ENCODE measurements around the gene MPZ. TPM values are rescaled to one million over a fixed set of nuclear protein-coding genes. Genes with fewer than 3 reads are reported as not detected.

MPZ gene
- 50.2 and 51.3 TPM in 2 replicates for total RNA-seq
- long read RNA-seq = 0 reads

DNA sequence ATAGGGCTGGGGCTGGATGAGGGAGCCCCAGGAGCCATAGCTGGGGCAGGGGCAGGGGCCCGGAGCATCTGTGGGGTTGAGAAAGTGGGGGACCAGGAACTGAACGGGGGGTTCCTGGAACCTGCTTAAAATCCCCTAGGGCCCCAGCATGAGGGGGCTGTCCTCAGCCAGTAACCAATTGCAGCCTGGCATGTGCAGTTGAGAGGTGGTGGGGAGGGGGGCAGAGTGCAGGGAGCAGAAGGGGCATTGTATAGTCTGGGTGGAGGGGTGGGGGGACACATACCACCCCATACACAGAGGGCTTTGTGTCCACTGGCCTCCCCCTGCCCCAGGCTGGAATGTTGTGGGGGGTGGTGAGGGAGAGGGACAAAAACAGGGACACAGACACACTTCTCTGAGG, at the start of gene MPZ:
TSS of gene MPZ (minus strand) at position 101 of the 400 bp plus-strand sequence. CDS start at position 38, 63 bp downstream.
- peak; percentile 5 for DNase-seq (ENCODE audit: low read depth, low spot score)
- Mint-ChIP-seq H3K27me3 (ENCODE audit: low read depth) (no peaks in the 10 kb centered on the region), H3K9me3 (peaks cover 3% of the 10 kb centered on the region), H3K4me1 (peaks cover 76% of the 10 kb centered on the region), H3K4me3 (peak within 1 kb of the TSS; percentile 58), H3K27ac (ENCODE audit: unreplicated experiment) (peak within 1 kb of the TSS; percentile 54), H3K36me3 (ENCODE audit: low read depth) (peaks cover 3% of the 10 kb centered on the region)
- TF ChIP-seq CTCF (conservative IDR thresholded peaks at IDR 0.05) = no peak

- peaks cover 23% of the 10 kb centered on the region for H3K4me1 Mint-ChIP-seq
Measured at GRCh38 chr1:161359291-161359690, 49.5 kb upstream of the MPZ start.

DNA sequence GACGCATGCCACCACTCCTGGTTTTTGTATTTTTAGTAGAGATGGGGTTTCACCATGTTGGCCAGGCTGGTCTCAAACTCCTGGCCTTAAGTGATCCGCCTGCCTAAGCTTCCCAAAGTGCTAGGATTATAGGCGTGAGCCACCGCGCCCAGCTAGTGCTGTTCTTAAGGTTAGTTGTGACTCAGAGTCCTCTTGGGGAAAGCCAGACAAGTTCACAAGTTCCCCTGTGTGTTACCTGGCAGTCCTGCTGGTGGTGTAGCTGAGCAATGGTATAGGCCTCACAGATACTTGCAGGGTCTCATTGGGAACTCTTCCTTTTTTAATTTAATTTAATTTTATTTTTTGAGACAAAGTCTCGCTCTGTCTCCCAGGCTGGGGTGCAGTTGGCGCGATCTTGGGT, 47.3 kb upstream of the MPZ start:
- no peak for TF ChIP-seq CTCF (conservative IDR thresholded peaks at IDR 0.05)
- peaks cover 13% of the 10 kb centered on the region for H3K4me1 Mint-ChIP-seq
- no peaks in the 10 kb centered on the region for H3K9me3 Mint-ChIP-seq
- peaks cover 6% of the 10 kb centered on the region for H3K36me3 Mint-ChIP-seq (ENCODE audit: low read depth)
- no peaks in the 10 kb centered on the region for H3K27me3 Mint-ChIP-seq (ENCODE audit: low read depth)
- DNase-seq (ENCODE audit: low read depth, low spot score) = no peak
- no peak overlapping the region for H3K4me3 Mint-ChIP-seq
- H3K27ac Mint-ChIP-seq (ENCODE audit: unreplicated experiment) = no peak overlapping the region

More at GRCh38 chr1:161359291-161359690, 49.5 kb upstream of the MPZ start:
- Mint-ChIP-seq H3K36me3 (ENCODE audit: low read depth) (peaks cover 12% of the 10 kb centered on the region), H3K27me3 (ENCODE audit: low read depth) (no peaks in the 10 kb centered on the region), H3K4me3 (no peak overlapping the region), H3K27ac (ENCODE audit: unreplicated experiment) (no peak overlapping the region), H3K9me3 (no peaks in the 10 kb centered on the region)
- DNase-seq (ENCODE audit: low read depth, low spot score) = no peak
- no peak for TF ChIP-seq CTCF (conservative IDR thresholded peaks at IDR 0.05)

DNA sequence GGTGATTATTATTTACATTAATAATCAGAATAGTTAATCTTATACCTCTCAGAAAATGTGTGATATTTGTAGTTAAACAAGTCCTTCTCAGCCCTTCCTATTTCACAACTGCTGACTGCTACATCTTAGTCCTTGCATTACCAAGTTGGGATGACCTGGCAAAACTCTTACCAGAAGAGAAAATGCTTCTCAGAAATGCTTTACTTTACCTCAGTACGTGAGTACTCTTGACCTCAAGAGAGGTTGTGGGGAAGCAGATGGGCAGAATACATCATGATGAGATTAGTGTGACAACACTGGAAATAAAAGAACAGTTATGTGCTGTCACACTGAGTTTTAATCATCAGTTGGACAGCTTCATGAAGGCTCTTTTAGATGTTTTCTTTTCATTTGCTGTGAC, 41.7 kb upstream of the MPZ start:
- TF ChIP-seq CTCF (conservative IDR thresholded peaks at IDR 0.05) = no peak
- Mint-ChIP-seq H3K36me3 (ENCODE audit: low read depth) (peaks cover 2% of the 10 kb centered on the region), H3K4me3 (no peak overlapping the region), H3K27me3 (ENCODE audit: low read depth) (no peaks in the 10 kb centered on the region), H3K4me1 (no peaks in the 10 kb centered on the region), H3K9me3 (no peaks in the 10 kb centered on the region), H3K27ac (ENCODE audit: unreplicated experiment) (no peak overlapping the region)
- no peak for DNase-seq (ENCODE audit: low read depth, low spot score)

DNA sequence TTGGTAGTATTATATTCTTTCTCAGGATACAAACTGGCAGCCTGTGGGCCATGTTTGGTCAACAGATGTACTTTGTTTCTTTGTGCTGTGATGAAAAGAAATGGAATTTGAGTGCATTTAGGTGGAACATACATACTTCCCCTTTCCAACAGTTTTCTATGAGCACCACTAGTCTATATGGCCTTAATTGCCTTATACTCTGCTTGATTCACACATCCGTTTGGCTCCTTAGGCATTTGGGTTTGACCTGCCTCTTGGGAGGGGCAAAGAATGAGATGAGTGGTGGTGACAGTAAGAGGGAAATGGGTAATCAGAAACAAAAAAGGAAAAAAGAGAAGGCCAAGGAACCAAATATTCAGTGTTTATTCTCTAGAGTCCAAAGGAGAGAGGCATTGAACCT, 40.9 kb upstream of the MPZ start:
- DNase-seq (ENCODE audit: low read depth, low spot score) = no peak
- Mint-ChIP-seq H3K4me1 (no peaks in the 10 kb centered on the region), H3K36me3 (ENCODE audit: low read depth) (peaks cover 2% of the 10 kb centered on the region), H3K27me3 (ENCODE audit: low read depth) (no peaks in the 10 kb centered on the region), H3K27ac (ENCODE audit: unreplicated experiment) (no peak overlapping the region), H3K4me3 (no peak overlapping the region), H3K9me3 (no peaks in the 10 kb centered on the region)
- no peak for TF ChIP-seq CTCF (conservative IDR thresholded peaks at IDR 0.05)

DNA sequence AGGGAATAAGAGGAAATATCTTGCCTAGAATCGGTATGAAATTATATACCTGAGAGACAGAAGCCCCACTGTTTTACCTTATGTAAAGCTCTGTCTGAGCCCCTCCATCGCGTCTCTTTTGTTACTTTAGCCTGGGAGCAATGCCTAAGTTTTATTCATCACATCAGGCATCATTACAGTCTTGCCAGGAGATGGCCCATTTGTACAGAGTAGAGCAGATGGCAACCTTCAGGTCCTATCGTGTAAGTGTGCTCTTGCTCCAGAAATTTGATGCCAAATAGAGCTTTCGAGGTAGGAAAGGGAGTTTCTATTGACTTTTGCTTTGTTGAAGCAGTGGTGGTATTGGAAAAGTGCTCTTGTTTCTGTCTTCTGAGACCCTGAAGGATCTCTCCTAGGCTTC, 33.1 kb upstream of the MPZ start:
- peaks cover 7% of the 10 kb centered on the region for H3K36me3 Mint-ChIP-seq (ENCODE audit: low read depth)
- TF ChIP-seq CTCF (conservative IDR thresholded peaks at IDR 0.05) = no peak

More for the DNA sequence above, 33.1 kb upstream of the MPZ start:
- DNase-seq (ENCODE audit: low read depth, low spot score) = no peak
- Mint-ChIP-seq H3K4me1 (no peaks in the 10 kb centered on the region), H3K9me3 (no peaks in the 10 kb centered on the region), H3K27me3 (ENCODE audit: low read depth) (no peaks in the 10 kb centered on the region), H3K4me3 (no peak overlapping the region), H3K27ac (ENCODE audit: unreplicated experiment) (no peak overlapping the region)

All from neural crest cell (in vitro differentiated cells).